ENCODE data around the gene CASK. TPM values are rescaled to one million over a fixed set of nuclear protein-coding genes. Genes with fewer than 3 reads are reported as not detected.

CASK gene
- total and polyA plus RNA-seq, 7 experiments from 2014 or later = 5.6 to 72.4 (median 43.5) TPM

DNA sequence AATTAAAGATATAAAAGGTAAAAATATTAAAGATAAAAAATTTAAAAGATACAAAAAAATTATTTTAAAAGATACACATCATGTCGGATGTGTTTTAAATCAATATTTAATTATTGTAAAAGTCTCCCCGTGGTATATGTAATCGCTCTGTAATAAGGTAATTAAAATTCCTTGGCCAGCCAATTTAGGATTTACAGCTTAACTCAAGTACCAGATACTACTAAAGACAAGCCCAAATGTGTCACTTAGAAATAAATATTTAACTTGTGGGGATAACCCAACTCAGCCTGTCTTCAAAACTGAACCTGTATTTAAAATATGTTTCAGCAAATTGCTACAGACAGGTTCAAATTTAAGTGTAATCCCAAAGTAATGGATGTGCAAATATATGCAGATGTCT is 143.4 kb downstream of the CASK start:
- intact Hi-C loops (cut with micrococcal nuclease) = loop anchor here (5.0 kb wide), 2 partner anchors 1162 to 1567 kb away; no protein-coding TSS in a partner anchor
- no peaks in the 10 kb centered on the region for H3K36me3 ChIP-seq (ENCODE audit: control insufficient read depth in 2 of 3, insufficient read depth in 3 of 3, low read length in 3 of 3)
- POLR2A ChIA-PET = no interaction called here

DNA sequence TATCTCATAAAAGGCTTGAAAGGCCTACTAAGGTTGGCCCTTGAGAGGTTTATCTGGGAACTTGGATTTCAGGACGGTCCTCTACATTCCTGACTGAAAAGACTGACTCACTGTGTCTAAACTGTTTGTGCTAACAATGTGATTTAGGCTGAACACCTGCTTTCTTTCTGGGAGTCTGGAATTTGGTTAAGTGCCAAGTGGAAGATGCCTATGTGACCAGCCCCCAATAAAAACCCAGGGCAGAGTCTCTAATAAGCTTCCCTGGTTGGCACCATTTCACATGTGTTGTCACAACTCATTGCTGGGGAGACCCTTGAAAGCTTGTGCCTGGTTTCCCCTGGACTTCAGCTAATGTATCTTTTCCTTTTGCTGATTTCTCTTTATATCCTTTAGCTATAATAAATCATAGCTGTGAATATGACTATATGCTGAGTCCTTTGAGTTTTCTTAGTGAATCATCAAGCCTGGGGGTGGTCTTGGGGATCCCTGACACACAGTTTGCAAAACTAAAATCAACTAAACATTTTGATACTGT is 144.3 kb downstream of the CASK start:
- Histone ChIP-seq H3K4me1 (ENCODE audit: control insufficient read depth in 2 of 2, insufficient read depth in 2 of 2, low read length in 2 of 2) (no peaks in the 10 kb centered on the region), H3K9me3 (ENCODE audit: control insufficient read depth in 2 of 3, low read length in 3 of 3) (no peaks in the 10 kb centered on the region), H3K36me3 (ENCODE audit: control insufficient read depth in 2 of 3, insufficient read depth in 3 of 3, low read length in 3 of 3) (no peaks in the 10 kb centered on the region), H3K27me3 (ENCODE audit: control insufficient read depth in 2 of 2, insufficient read depth in 2 of 2, low read length in 2 of 2) (no peaks in the 10 kb centered on the region), H3K27ac (ENCODE audit: low read depth, low read length) (no peak overlapping the region), H3K4me3 (ENCODE audit: low read length) (no peak overlapping the region)
- CTCF ChIA-PET = interaction anchor here (1.4 kb wide), 1 partner anchor 1974 kb away, joined by 4 read pairs; no protein-coding TSS in a partner anchor
- DNase-seq (no peak), ATAC-seq (no peak)
- Mint-ChIP-seq H3K4me1 (peaks cover 0 to 22% (median 7%) of the 10 kb centered on the region in 7 donors), H3K36me3 (peaks cover 0 to 10% (median 4%) of the 10 kb centered on the region in 5 donors), H3K27me3 (no peaks in the 10 kb centered on the region), H3K27ac (no peak overlapping the region), H3K4me3 (no peak overlapping the region), H3K9me3 (no peaks in the 10 kb centered on the region)
- POLR2A ChIA-PET = no interaction called here
- intact Hi-C loops (cut with micrococcal nuclease) = no loop called here

More for the DNA sequence above, 143.4 kb downstream of the CASK start:
- H3K27ac Mint-ChIP-seq = no peak overlapping the region
- Histone ChIP-seq H3K27me3 (ENCODE audit: control insufficient read depth in 2 of 2, insufficient read depth in 2 of 2, low read length in 2 of 2) (no peaks in the 10 kb centered on the region), H3K4me1 (ENCODE audit: control insufficient read depth in 2 of 2, insufficient read depth in 2 of 2, low read length in 2 of 2) (no peaks in the 10 kb centered on the region), H3K4me3 (ENCODE audit: low read length) (no peak overlapping the region), H3K9me3 (ENCODE audit: control insufficient read depth in 2 of 3, low read length in 3 of 3) (no peaks in the 10 kb centered on the region), H3K27ac (ENCODE audit: low read depth, low read length) (no peak overlapping the region)
- H3K4me3 Mint-ChIP-seq = no peak overlapping the region
- peaks cover 0 to 22% (median 7%) of the 10 kb centered on the region in 7 donors for H3K4me1 Mint-ChIP-seq
- H3K27me3 Mint-ChIP-seq = no peaks in the 10 kb centered on the region
- peaks cover 0 to 10% (median 4%) of the 10 kb centered on the region in 5 donors for H3K36me3 Mint-ChIP-seq
- DNase-seq (no peak), ATAC-seq (no peak)
- CTCF ChIA-PET = interaction anchor here (1.4 kb wide), 1 partner anchor 1974 kb away, joined by 4 read pairs; no protein-coding TSS in a partner anchor
- no peaks in the 10 kb centered on the region for H3K9me3 Mint-ChIP-seq

DNA sequence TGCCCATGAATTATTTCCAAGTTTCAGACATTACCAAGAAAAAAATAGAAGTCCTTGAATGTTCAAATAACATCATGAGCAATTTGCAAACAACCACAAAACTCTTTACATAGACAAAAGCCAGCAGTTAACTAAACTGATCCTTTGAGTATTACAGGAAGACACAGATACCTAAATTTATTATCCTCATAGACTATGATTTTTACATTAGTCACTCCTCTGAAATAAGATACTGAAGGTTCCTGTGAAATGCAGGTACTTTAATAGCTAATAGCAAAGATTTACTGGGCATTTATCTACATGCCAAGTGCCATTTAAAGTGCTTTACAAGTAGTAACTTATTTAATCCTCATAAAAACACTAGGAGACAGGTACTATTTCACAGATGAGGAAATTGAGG is 161.7 kb downstream of the CASK start:
- POLR2A ChIA-PET = no interaction called here
- no peak for ATAC-seq
- no peaks in the 10 kb centered on the region for H3K9me3 Mint-ChIP-seq
- CTCF ChIA-PET = no interaction called here
- no peaks in the 10 kb centered on the region for H3K9me3 ChIP-seq (ENCODE audit: control insufficient read depth in 2 of 3, low read length in 3 of 3)
- peaks cover 0 to 28% (median 10%) of the 10 kb centered on the region in 7 donors for H3K4me1 Mint-ChIP-seq
- no peaks in the 10 kb centered on the region for H3K4me1 ChIP-seq (ENCODE audit: control insufficient read depth in 2 of 2, insufficient read depth in 2 of 2, low read length in 2 of 2)
- no peaks in the 10 kb centered on the region for H3K27me3 Mint-ChIP-seq
- no peaks in the 10 kb centered on the region for H3K36me3 ChIP-seq (ENCODE audit: control insufficient read depth in 2 of 3, insufficient read depth in 3 of 3, low read length in 3 of 3)
- H3K27ac Mint-ChIP-seq = no peak overlapping the region
- H3K4me3 ChIP-seq (ENCODE audit: low read length) = no peak overlapping the region
- no peak overlapping the region for H3K27ac ChIP-seq (ENCODE audit: low read depth, low read length)
- intact Hi-C loops (cut with micrococcal nuclease) = loop anchor here in 1 of 2 donors (10.0 kb wide), 1 partner anchor 487 kb away; no protein-coding TSS in a partner anchor
- no peaks in the 10 kb centered on the region for H3K27me3 ChIP-seq (ENCODE audit: control insufficient read depth in 2 of 2, insufficient read depth in 2 of 2, low read length in 2 of 2)
- H3K36me3 Mint-ChIP-seq = peaks cover 0 to 2% (median 0%) of the 10 kb centered on the region in 5 donors
- DNase-seq = no peak
- H3K4me3 Mint-ChIP-seq = no peak overlapping the region

DNA sequence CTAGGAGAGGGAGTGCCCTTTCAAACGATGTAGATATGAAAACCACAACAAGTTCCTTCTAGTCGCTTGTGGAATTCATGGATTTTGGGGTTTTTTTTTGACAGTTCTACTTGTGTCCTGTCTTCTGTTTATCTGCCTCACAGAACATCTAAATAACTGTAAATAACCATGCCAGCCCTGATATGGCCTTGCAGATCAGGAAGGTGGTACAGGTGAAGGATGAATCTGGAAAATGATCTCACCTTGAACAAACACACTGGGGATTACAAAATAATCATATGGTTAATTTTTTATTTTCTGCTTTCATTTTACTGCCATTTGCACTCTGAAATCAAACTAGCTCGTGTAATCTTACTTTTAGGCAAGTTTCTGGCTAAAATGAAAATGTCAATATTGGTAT is 162.2 kb downstream of the CASK start:
- intact Hi-C loops (cut with micrococcal nuclease) = loop anchor here in 1 of 2 donors (10.0 kb wide), 1 partner anchor 486 kb away; no protein-coding TSS in a partner anchor
- no peak overlapping the region for H3K27ac Mint-ChIP-seq
- peaks cover 0 to 28% (median 10%) of the 10 kb centered on the region in 7 donors for H3K4me1 Mint-ChIP-seq
- ChIA-PET CTCF (no interaction called here), POLR2A (no interaction called here)
- no peaks in the 10 kb centered on the region for H3K4me1 ChIP-seq (ENCODE audit: control insufficient read depth in 2 of 2, insufficient read depth in 2 of 2, low read length in 2 of 2)
- no peak overlapping the region for H3K4me3 Mint-ChIP-seq
- H3K27me3 ChIP-seq (ENCODE audit: control insufficient read depth in 2 of 2, insufficient read depth in 2 of 2, low read length in 2 of 2) = no peaks in the 10 kb centered on the region
- H3K4me3 ChIP-seq (ENCODE audit: low read length) = no peak overlapping the region
- H3K36me3 ChIP-seq (ENCODE audit: control insufficient read depth in 2 of 3, insufficient read depth in 3 of 3, low read length in 3 of 3) = no peaks in the 10 kb centered on the region
- DNase-seq (no peak), ATAC-seq (no peak)
- no peaks in the 10 kb centered on the region for H3K9me3 ChIP-seq (ENCODE audit: control insufficient read depth in 2 of 3, low read length in 3 of 3)
- no peaks in the 10 kb centered on the region for H3K9me3 Mint-ChIP-seq
- peaks cover 0 to 2% (median 0%) of the 10 kb centered on the region in 5 donors for H3K36me3 Mint-ChIP-seq
- H3K27ac ChIP-seq (ENCODE audit: low read depth, low read length) = no peak overlapping the region
- H3K27me3 Mint-ChIP-seq = no peaks in the 10 kb centered on the region

DNA sequence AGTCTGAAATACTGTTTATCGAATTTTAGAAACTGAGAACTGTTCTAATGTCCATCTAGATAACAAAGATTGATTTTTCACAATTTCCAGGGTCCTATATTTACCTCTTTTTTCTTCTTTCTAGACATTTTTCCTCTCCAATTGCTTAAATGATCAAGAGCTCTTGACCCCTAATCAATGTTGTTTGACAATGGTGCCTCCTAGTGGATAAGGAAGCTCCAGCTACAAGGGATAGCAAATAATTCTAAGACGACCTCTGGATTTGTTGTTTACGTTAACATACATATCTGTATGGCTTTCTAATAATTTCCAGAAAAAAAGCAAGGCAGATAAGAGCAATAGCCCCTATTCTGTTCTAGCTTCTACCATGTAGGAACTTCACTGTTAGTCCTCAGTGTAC is 163.5 kb downstream of the CASK start:
- intact Hi-C loops (cut with micrococcal nuclease) = loop anchor here (1.0 to 10.0 kb wide), 3 partner anchors 202 to 485 kb away; no protein-coding TSS in a partner anchor
- Histone ChIP-seq H3K4me1 (ENCODE audit: control insufficient read depth in 2 of 2, insufficient read depth in 2 of 2, low read length in 2 of 2) (no peaks in the 10 kb centered on the region), H3K36me3 (ENCODE audit: control insufficient read depth in 2 of 3, insufficient read depth in 3 of 3, low read length in 3 of 3) (no peaks in the 10 kb centered on the region), H3K4me3 (ENCODE audit: low read length) (no peak overlapping the region), H3K27ac (ENCODE audit: low read depth, low read length) (no peak overlapping the region), H3K9me3 (ENCODE audit: control insufficient read depth in 2 of 3, low read length in 3 of 3) (no peaks in the 10 kb centered on the region), H3K27me3 (ENCODE audit: control insufficient read depth in 2 of 2, insufficient read depth in 2 of 2, low read length in 2 of 2) (no peaks in the 10 kb centered on the region)
- ChIA-PET CTCF (no interaction called here), POLR2A (no interaction called here)
- DNase-seq (peak in 1 of 9 donors; percentile 4), ATAC-seq (no peak)
- Mint-ChIP-seq H3K9me3 (no peaks in the 10 kb centered on the region), H3K27me3 (no peaks in the 10 kb centered on the region), H3K36me3 (peaks cover 0 to 4% (median 0%) of the 10 kb centered on the region in 5 donors), H3K4me3 (no peak overlapping the region), H3K4me1 (peaks cover 0 to 28% (median 10%) of the 10 kb centered on the region in 7 donors), H3K27ac (no peak overlapping the region)

DNA sequence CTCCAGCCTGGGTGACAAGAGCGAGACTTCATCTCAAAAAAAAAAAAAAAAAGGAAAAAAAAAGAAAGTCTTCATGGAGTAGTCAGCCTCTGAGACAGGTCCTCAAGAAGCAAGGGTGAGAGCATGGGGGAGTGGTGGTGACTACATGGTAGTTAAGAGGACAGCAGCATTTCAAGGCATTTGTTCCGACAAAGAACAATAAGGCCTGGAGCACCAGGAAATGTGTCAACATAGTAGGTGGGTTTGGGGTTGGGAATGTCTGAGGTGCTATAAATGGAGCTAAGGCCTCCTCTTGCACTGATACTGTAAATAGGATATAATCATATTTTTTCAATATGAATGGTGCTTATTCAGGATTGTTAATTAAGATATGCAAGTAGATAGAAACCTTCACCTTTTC is 165.0 kb downstream of the CASK start:
- CTCF ChIA-PET = no interaction called here
- no peak overlapping the region for H3K27ac ChIP-seq (ENCODE audit: low read depth, low read length)
- Mint-ChIP-seq H3K27ac (no peak overlapping the region), H3K27me3 (no peaks in the 10 kb centered on the region), H3K36me3 (peaks cover 0 to 5% (median 4%) of the 10 kb centered on the region in 5 donors), H3K4me3 (no peak overlapping the region), H3K4me1 (peaks cover 0 to 15% (median 6%) of the 10 kb centered on the region in 7 donors), H3K9me3 (no peaks in the 10 kb centered on the region)
- ATAC-seq = no peak
- intact Hi-C loops (cut with micrococcal nuclease) = no loop called here
- H3K27me3 ChIP-seq (ENCODE audit: control insufficient read depth in 2 of 2, insufficient read depth in 2 of 2, low read length in 2 of 2) = no peaks in the 10 kb centered on the region
- DNase-seq = no peak
- no peaks in the 10 kb centered on the region for H3K4me1 ChIP-seq (ENCODE audit: control insufficient read depth in 2 of 2, insufficient read depth in 2 of 2, low read length in 2 of 2)
- no peak overlapping the region for H3K4me3 ChIP-seq (ENCODE audit: low read length)
- H3K9me3 ChIP-seq (ENCODE audit: control insufficient read depth in 2 of 3, low read length in 3 of 3) = no peaks in the 10 kb centered on the region
- H3K36me3 ChIP-seq (ENCODE audit: control insufficient read depth in 2 of 3, insufficient read depth in 3 of 3, low read length in 3 of 3) = no peaks in the 10 kb centered on the region
- POLR2A ChIA-PET = no interaction called here

DNA sequence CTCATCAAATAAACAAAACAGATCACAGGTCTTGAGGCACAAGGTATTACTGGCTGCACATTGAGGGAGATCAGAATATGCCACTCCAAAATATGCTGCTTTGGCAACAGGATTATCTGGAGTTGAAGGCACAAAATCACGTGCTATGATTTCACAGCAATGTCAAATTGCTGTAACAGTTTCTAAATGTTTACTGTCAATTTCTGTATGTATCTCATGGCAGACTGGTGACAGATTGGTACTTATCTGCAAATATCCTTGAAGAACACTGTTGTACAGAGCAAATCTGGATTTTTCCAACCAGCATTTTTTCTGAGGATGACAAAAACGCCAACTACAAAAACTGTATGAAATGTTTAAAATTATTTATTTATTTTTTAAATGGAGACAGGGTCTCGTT is 172.6 kb downstream of the CASK start:
- Mint-ChIP-seq H3K36me3 (peaks cover 0 to 11% (median 5%) of the 10 kb centered on the region in 5 donors), H3K9me3 (no peaks in the 10 kb centered on the region), H3K4me3 (no peak overlapping the region), H3K27ac (no peak overlapping the region), H3K27me3 (no peaks in the 10 kb centered on the region), H3K4me1 (peaks cover 0 to 5% (median 0%) of the 10 kb centered on the region in 7 donors)
- POLR2A ChIA-PET = no interaction called here
- intact Hi-C loops (cut with micrococcal nuclease) = no loop called here
- Histone ChIP-seq H3K27me3 (ENCODE audit: control insufficient read depth in 2 of 2, insufficient read depth in 2 of 2, low read length in 2 of 2) (no peaks in the 10 kb centered on the region), H3K4me1 (ENCODE audit: control insufficient read depth in 2 of 2, insufficient read depth in 2 of 2, low read length in 2 of 2) (no peaks in the 10 kb centered on the region), H3K9me3 (ENCODE audit: control insufficient read depth in 2 of 3, low read length in 3 of 3) (no peaks in the 10 kb centered on the region), H3K4me3 (ENCODE audit: low read length) (no peak overlapping the region), H3K27ac (ENCODE audit: low read depth, low read length) (no peak overlapping the region), H3K36me3 (ENCODE audit: control insufficient read depth in 2 of 3, insufficient read depth in 3 of 3, low read length in 3 of 3) (no peaks in the 10 kb centered on the region)
- CTCF ChIA-PET = no interaction called here
- DNase-seq = no peak
- no peak for ATAC-seq

Data from naive thymus-derived CD4-positive, alpha-beta T cell (primary cell).